Frontal cortex (tissue), 4 donors: ENCODE data around the gene RABGAP1. TPM values are rescaled to one million over a fixed set of nuclear protein-coding genes. Genes with fewer than 3 reads are reported as not detected.
"Not testable (repeated sequence)": the region's sequence is repeated elsewhere in the genome, so short reads cannot be mapped to it uniquely, and the experiment has no call there.

Source experiments
- DNase-seq, 2 donors: peaks; one replicate each; pipeline ENCODE4 v3.0.0; 2012; ENCODE audit warnings: low spot score in 2 of 2
- FAIRE-seq: peaks from 2 replicates; lab custom pipeline; 2012; peaks lifted over from hg19 to GRCh38; lab: Jason Lieb, UNC
- total RNA-seq: library from RNA; depleted of rRNA; stranded (reverse); fragments of >200 nt; gene quantifications from one replicate; pipeline ENCODE4 v1.2.3, GENCODE V29; 2014
- donor health status: control.
- donor health status: control.
- donor health status: control.

RABGAP1 gene
- total RNA-seq = 132 TPM

DNA sequence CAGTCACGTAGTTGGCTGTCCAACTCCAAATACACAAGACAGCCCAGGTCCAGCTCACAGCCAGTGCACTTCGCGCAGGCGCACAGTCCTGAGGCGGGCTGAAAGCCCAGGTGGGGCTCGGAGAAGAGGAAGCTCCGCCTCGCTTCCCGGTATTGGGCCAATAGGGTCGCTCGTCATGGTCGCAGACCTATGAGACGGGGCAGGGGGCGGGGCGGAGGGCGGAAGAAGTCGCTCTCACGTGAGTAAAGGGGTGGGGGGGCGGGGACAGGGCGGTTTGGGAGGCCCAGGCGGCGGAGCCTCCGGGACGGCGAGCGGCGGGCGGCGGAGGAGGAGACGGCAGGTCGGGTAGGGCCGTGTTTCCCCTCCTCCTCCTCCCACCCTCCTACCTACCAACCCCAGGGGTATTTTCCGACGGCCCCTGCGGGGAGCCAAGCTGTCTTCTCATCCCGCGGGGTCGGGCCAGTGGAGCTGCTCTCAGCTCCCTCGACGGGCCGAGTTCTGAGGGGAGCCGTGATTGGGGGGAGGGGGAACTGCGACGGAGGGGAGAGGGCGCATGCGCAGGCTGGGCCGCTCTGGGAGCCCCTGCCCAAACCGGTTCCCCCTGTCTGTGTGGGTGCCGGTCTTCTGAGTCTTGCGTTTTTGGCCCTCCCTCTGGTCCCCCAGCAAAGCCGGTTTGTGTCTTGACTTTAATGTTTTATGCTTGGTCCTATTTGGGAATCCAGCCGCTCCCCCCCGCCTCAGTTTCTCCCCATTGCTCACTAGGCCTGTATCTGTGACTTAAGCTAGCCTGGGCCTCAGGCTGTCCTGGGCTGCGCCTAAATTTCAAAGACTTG, at the start of gene RABGAP1:
RABGAP1 (plus strand) TSS at position 272 of the 833 bp plus-strand sequence. CDS start 16,040 bp downstream, outside the sequence.
- DNase-seq (peak; percentile 95 to 98), FAIRE-seq (no peak)

- no peak for DNase-seq
- FAIRE-seq = no peak
These were observed 42.9 kb upstream of the RABGAP1 start for GRCh38 chr9:122897969-122898368.

DNA sequence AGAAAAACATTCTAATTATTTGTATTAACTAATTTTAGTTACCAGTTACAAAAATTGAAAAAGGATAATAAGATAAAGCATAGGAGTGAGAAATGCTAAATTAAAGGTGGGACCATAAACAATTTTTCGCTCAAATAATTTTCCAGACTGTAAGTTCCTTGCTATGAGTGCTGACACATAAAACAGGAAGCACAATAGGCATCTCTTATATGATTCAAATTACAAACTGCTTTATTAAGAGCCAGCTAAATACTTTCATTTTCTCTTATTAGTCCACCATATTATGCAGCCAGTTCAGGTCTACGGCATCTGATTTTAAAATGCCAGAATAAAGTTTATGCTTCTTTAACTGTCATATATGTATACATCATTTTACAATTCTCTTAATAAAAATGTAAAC, 40.0 kb upstream of the RABGAP1 start:
- FAIRE-seq (no peak), DNase-seq (no peak)

GRCh38 chr9:122904466-122904822, 36.4 kb upstream of the RABGAP1 start:
- FAIRE-seq = no peak
- peak in 1 of 2 donors; percentile 12 for DNase-seq

GRCh38 chr9:122904823-122905710, 35.8 kb upstream of the RABGAP1 start, which contains the start of gene RC3H2:
TSS of gene RC3H2 (minus strand) at chr9:122905359. CDS start at chr9:122897509, 7,850 bp downstream.
- DNase-seq = peak; percentile 91
- FAIRE-seq = peak; percentile 89

- DNase-seq, FAIRE-seq: not testable (repeated sequence)
These were observed 34.7 kb upstream of the RABGAP1 start for GRCh38 chr9:122906122-122906521.

- no peak for FAIRE-seq
These were observed 28.2 kb upstream of the RABGAP1 start for GRCh38 chr9:122912671-122912963.

DNA sequence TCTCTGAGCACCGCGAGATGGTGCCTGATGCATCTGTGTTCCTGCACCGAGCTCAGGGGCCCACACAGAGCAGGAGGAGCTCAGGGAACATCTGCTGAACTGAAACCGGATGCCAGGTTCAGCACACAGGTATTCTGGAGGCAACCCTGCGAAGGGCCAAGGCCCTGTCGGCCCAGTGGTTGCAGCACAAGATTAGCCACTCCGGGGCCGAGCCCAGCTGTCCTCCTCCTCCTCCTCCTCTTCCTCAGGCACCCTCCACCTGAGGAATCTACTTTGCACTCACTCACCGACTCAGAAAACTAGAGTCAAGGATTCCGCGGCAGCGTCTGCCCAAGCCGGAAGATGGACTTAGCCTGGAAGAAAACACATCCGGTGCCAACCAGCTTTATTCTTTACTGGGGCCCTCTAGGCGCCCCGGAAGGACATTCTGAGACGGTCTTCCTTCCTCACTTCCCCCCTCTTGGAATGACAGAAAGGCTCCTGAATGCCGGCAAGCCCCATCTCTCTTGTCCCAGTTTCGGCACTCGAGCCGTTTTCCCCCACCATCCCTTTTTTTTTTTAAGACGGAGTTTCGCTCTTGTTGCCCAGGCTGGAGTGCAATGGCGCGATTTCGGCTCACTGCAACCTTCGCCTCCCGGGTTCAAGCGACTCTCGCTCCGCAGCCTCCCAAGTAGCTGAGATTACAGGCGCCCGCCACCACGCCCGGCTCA, 27.7 kb upstream of the RABGAP1 start, which contains the start of gene ZBTB6:
ZBTB6 (minus strand) TSS at position 360 of the 710 bp plus-strand sequence. CDS start 1,251 bp downstream, outside the sequence.
- DNase-seq (peak; percentile 53 to 77), FAIRE-seq (no peak)

More at GRCh38 chr9:122912671-122912963, 28.2 kb upstream of the RABGAP1 start:
- no peak for DNase-seq

- DNase-seq (no peak), FAIRE-seq (no peak)
These were observed 22.5 kb upstream of the RABGAP1 start for GRCh38 chr9:122918310-122918709.

DNA sequence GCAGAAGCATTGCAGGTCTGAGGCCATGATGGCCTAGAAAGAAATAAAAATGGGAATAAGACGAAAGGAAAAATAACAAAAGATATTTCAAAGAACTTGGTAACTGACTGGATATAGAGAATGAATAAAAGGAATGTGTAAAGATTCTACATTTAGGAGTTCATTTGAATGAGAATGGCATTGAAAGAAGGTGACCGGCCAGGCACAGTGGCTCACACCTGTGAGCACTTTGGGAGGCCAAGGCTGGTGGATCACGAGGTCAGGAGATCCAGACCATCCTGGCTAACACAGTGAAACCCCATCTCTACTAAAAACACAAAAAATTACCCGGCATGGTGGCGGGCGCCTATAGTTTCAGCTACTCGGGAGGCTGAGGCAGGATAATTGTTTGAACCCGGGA, 18.1 kb upstream of the RABGAP1 start:
- DNase-seq (no peak), FAIRE-seq (no peak)

GRCh38 chr9:122923947-122924346, 16.9 kb upstream of the RABGAP1 start:
- FAIRE-seq (no peak), DNase-seq (no peak)

DNA sequence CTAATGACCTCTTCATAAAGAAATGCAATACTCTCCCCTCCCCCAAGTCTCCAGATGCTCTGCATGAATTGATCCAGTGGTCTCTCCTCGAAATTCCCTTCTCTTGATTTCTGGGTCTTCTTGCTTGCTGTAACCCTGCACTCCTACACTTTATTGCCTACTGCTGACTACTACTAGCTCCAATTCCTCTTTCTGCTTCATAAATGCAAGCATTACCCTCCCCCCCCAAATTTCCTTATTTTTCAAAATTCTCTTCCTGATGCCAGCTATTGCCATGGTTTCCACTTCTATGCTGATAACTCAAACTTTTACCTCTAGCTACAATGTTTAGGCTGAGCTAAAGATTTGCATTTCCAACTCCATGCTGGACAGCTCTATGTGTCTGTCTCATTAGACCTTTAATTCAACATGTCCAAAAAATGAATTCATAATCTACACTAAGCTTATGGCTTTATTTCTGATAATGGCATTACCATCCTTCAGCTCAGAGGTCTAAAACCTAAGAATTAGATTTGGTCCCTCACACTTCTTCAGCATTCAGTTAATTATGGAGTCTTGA, 10.9 kb upstream of the RABGAP1 start:
- FAIRE-seq = no peak

DNA sequence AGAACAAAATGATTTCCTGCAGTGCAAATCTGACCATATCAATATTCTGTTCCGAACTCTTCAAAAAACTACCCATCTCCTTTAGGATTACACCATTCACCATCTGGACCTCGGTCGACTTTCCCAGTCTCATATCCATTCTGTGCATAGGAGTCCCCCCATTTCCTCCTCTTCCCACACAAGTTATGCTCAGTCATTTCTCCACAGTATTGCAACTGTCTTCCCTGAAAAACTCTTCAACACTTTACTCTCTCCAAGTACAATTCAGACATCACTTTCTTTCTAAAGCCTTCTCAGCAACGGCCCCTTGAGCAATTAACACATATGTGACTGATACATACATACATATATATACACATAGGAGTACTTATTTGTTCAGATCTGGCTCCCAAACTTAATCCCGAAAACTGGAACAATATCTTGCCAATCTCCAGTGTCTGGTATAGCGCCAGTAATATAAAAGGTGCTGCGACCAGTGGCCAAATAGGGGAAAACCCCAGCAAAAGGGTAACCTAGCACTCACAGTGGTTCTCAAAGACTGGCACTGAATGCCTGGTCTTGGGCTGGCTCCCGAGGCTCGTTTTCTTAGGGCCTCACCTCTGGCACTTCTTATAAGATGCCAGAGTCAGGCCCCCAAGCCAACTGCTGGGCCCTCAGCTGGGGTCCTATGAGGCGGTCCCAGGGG, 10.1 kb upstream of the RABGAP1 start:
- DNase-seq (no peak), FAIRE-seq (no peak)

More for the DNA sequence above, 10.9 kb upstream of the RABGAP1 start:
- no peak for DNase-seq

DNA sequence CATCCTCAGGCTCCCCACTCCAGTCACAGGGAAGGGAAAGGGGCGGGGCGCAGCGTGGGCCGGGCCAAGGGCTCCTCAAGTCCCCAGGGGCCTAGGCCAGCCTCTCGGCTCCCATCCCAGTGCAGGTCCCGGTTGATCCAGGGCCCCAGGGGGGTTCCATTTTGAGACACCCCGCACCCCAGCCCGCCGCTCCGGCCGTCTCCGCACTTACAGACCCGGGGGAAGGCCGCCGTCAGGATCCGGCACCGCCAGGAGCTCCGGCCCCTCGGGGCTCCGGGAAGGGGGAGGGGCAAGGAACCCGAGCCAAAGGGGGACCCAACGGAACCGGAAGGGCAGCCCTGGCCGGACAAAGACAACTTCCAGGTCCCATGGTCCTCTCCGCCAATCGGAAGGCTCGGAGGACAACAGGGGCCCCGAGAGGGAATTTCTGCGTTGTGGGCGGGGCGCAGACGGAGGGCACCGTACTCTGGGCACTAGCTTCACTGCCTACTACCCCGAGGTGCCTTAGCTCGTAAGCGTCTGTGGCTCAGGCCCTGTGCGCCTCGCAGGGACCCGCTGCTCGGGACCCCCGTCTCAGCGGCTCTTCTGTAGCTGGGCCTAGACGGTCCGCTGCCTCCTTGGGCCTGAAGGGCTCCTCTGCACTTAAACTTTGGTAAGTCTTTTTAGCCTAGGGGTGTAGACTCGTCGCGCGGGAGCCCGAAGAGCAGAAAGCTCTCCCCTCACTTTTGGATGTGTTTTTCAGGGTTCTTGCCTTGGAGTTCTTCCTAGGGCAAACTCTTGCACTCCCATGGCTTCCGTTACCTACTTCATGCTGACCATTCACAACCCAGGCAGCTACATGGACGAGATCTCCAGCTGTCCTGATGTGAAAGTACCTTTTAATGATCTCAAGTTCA, 9.3 kb upstream of the RABGAP1 start, which contains the start of gene ZBTB26:
ZBTB26 (minus strand) TSS at position 287 of the 896 bp plus-strand sequence. CDS start 11,578 bp downstream, outside the sequence.
- no peak for FAIRE-seq
- peak; percentile 87 to 96 for DNase-seq

- FAIRE-seq (no peak), DNase-seq (no peak)
These were observed 4.4 kb upstream of the RABGAP1 start for GRCh38 chr9:122936464-122936863.

DNA sequence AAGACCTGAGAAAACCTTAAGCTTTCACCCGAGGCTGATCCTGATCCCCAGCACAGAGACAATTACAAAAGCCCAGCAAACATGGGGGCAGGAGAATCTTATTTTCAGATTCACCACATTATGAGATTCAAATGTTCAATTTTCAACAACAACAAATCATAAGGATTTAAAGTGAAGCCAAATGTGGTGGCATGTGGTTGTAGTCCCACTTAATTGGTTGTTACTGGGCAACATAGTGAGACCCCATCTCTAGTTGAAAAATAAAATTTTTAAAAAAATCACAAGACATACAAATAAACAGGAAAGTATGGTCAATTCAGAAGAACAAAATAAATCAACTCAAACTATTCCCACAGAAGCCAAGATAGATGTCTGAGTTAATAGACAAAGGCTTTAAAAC, 3.9 kb upstream of the RABGAP1 start:
- FAIRE-seq (no peak), DNase-seq (no peak)

DNA sequence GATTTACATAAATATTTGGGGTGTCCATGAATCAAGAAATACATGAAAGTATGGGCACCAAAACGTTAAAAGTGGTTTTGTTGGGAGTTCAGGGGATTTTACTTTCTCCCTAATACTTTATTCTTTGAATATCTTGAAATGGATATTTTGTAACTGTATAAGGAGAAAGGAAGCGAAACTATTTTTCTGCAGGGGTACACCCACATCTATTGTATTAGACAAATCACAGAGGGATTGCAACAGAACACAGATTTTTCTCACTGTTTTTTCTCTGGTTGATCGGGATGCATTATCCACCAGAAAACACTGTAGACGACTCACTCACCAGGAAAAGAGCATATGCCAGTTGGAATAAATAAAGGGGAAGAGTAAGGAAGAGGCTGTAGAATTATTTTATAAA, 1.2 kb upstream of the RABGAP1 start:
- FAIRE-seq = no peak

DNA sequence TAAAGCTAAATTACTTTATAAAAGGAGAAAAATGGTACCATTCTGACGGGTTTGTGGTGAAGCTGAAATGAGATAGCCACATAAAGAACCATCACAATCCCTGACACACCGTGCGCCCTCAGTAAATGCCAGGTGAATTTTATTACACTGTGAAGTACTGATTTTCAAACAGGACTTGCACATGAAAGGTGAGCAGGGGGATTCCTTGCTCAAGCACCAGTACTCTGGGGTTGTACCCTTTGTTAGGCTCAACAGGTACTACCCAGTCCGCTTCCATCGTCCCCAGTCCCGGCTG, 419 bp upstream of the RABGAP1 start:
- no peak for FAIRE-seq
- no peak for DNase-seq

More for the DNA sequence above, 1.2 kb upstream of the RABGAP1 start:
- DNase-seq = no peak
